Breast epithelium (tissue), 3 donors: Measurements from ENCODE around the gene PSKH1.
"Not testable (repeated sequence)": the region's sequence is repeated elsewhere in the genome, so short reads cannot be mapped to it uniquely, and the experiment has no call there.

ENCODE experiments used
- CTCF ChIP-seq, 3 donors: fragments of 450-650 bp; IDR thresholded peaks; one replicate each; pipeline ENCODE4 v1.5.1; 2016 to 2017; ENCODE audit warnings: antibody characterized with exemption in 3 of 3, mild to moderate bottlenecking in 3 of 3, moderate library complexity in 3 of 3
- POLR2A ChIP-seq: fragments of 450-650 bp; IDR thresholded peaks from one replicate; pipeline ENCODE4 v1.6.1; 2016; ENCODE audit warnings: antibody characterized with exemption, mild to moderate bottlenecking, moderate library complexity

GRCh38 chr16:67972285-67972684 lies 79.2 kb downstream of the PSKH1 start:
- TF ChIP-seq CTCF (IDR thresholded peaks at IDR 0.05); POLR2A: not testable (repeated sequence)
